NCI-H2171 (cell line): ENCODE measurements around the gene LINS1.
"Not testable (repeated sequence)": the region's sequence is repeated elsewhere in the genome, so short reads cannot be mapped to it uniquely, and the experiment has no call there.

Experiments
- DNase-seq: peaks from one replicate; lab custom pipeline; 2025; lab: John Stamatoyannopoulos, UW

The LINS1 gene

GRCh38 chr15:100602823-100603393 lies 924 bp upstream of the LINS1 start:
- no peak for DNase-seq

GRCh38 chr15:100601617-100602063 lies 344 bp downstream of the LINS1 start:
- DNase-seq = peak; percentile 56

GRCh38 chr15:100601163-100601562 lies 821 bp downstream of the LINS1 start:
- no peak for DNase-seq

- no peak for DNase-seq
Observed at GRCh38 chr15:100598655-100599054, 3.3 kb downstream of the LINS1 start.

GRCh38 chr15:100597862-100598261 lies 4.1 kb downstream of the LINS1 start:
- no peak for DNase-seq

- no peak for DNase-seq
Observed at GRCh38 chr15:100596792-100597191, 5.2 kb downstream of the LINS1 start.

- DNase-seq = no peak
Observed at GRCh38 chr15:100595964-100596363, 6.0 kb downstream of the LINS1 start.

- no peak for DNase-seq
Observed at GRCh38 chr15:100593431-100593830, 8.6 kb downstream of the LINS1 start.

GRCh38 chr15:100592898-100593297 lies 9.1 kb downstream of the LINS1 start:
- DNase-seq = no peak

GRCh38 chr15:100591835-100592234 lies 10.1 kb downstream of the LINS1 start:
- no peak for DNase-seq

GRCh38 chr15:100591163-100591562 lies 10.8 kb downstream of the LINS1 start:
- not testable (repeated sequence) for DNase-seq

- peak; percentile 7 for DNase-seq
Observed at GRCh38 chr15:100588638-100589242, 13.2 kb downstream of the LINS1 start.

GRCh38 chr15:100580414-100580813 lies 21.6 kb downstream of the LINS1 start:
- no peak for DNase-seq

- DNase-seq = no peak
Observed at GRCh38 chr15:100573526-100573925, 28.5 kb downstream of the LINS1 start.

- DNase-seq = no peak
Observed at GRCh38 chr15:100572362-100572983, 29.5 kb downstream of the LINS1 start.

GRCh38 chr15:100571592-100572167 lies 30.3 kb downstream of the LINS1 start:
- no peak for DNase-seq

GRCh38 chr15:100570735-100571313 lies 31.2 kb downstream of the LINS1 start:
- DNase-seq = no peak

GRCh38 chr15:100570275-100570674 lies 31.7 kb downstream of the LINS1 start:
- no peak for DNase-seq

GRCh38 chr15:100569391-100569790 lies 32.6 kb downstream of the LINS1 start:
- no peak for DNase-seq

GRCh38 chr15:100566850-100567628 lies 34.9 kb downstream of the LINS1 start:
- no peak for DNase-seq

GRCh38 chr15:100565591-100565990 lies 36.4 kb downstream of the LINS1 start:
- no peak for DNase-seq

GRCh38 chr15:100560323-100560722 lies 41.7 kb downstream of the LINS1 start:
- DNase-seq = no peak
